ENCODE measurements around the gene TBC1D9B.
"Not testable (repeated sequence)": the region's sequence is repeated elsewhere in the genome, so short reads cannot be mapped to it uniquely, and the experiment has no call there.

Gene TBC1D9B

GRCh38 chr5:179840766-179841165, 66.9 kb downstream of the TBC1D9B start:
- H3K4me3 ChIP-seq (replicated peaks; ENCODE audit: low read depth, low read length) = no peak overlapping the region
- no peak for DNase-seq (ENCODE audit: low read depth)
- TF ChIP-seq CTCF (IDR thresholded peaks at IDR 0.05; ENCODE audit: low read length, missing control alignments) = no peak

- TF ChIP-seq CTCF (IDR thresholded peaks at IDR 0.05; ENCODE audit: low read length, missing control alignments) = no peak
- no peak overlapping the region for H3K4me3 ChIP-seq (replicated peaks; ENCODE audit: low read depth, low read length)
- DNase-seq (ENCODE audit: low read depth) = no peak
These were observed 67.4 kb downstream of the TBC1D9B start for GRCh38 chr5:179840321-179840720.

GRCh38 chr5:179839328-179840256, 68.1 kb downstream of the TBC1D9B start:
- no peak for TF ChIP-seq CTCF (IDR thresholded peaks at IDR 0.05; ENCODE audit: low read length, missing control alignments)
- no peak overlapping the region for H3K4me3 ChIP-seq (replicated peaks; ENCODE audit: low read depth, low read length)
- peak; percentile 69 for DNase-seq (ENCODE audit: low read depth)

- no peak for TF ChIP-seq CTCF (IDR thresholded peaks at IDR 0.05; ENCODE audit: low read length, missing control alignments)
- DNase-seq (ENCODE audit: low read depth) = no peak
These were observed 70.4 kb downstream of the TBC1D9B start for GRCh38 chr5:179837076-179838011.

GRCh38 chr5:179836225-179837019, 71.3 kb downstream of the TBC1D9B start:
- no peak for TF ChIP-seq CTCF (IDR thresholded peaks at IDR 0.05; ENCODE audit: low read length, missing control alignments)
- DNase-seq (ENCODE audit: low read depth) = no peak
- H3K4me3 ChIP-seq (replicated peaks; ENCODE audit: low read depth, low read length) = no peak overlapping the region

More at GRCh38 chr5:179837076-179838011, 70.4 kb downstream of the TBC1D9B start:
- H3K4me3 ChIP-seq (replicated peaks; ENCODE audit: low read depth, low read length) = no peak overlapping the region

- DNase-seq (ENCODE audit: low read depth); H3K4me3 ChIP-seq (replicated peaks; ENCODE audit: low read depth, low read length): not testable (repeated sequence)
These were observed 72.8 kb downstream of the TBC1D9B start for GRCh38 chr5:179834871-179835270.
